Ascending aorta (tissue), 2 donors: ENCODE measurements around the gene SLC28A1. TPM values are rescaled to one million over a fixed set of nuclear protein-coding genes. Genes with fewer than 3 reads are reported as not detected.
"Not testable (repeated sequence)": the region's sequence is repeated elsewhere in the genome, so short reads cannot be mapped to it uniquely, and the experiment has no call there.

Experiments used
- DNase-seq, 2 donors: peaks; one replicate each; pipeline ENCODE4 v3.0.0-alpha.2; 2019; ENCODE audit warnings: low spot score in 2 of 2
- H3K27ac ChIP-seq, 2 donors: fragments of 200-600 bp; sonication (generic); one replicate each; pipeline ENCODE4 v1.5.1; 2016 to 2017; ENCODE audit warnings: mild to moderate bottlenecking in 1 of 2
- H3K27me3 ChIP-seq: fragments of 200-600 bp; sonication (generic); one replicate; pipeline ENCODE4 v1.5.1; 2017
- H3K36me3 ChIP-seq, 2 donors: fragments of 200-600 bp; sonication (generic); one replicate each; pipeline ENCODE4 v1.5.1; 2016
- H3K4me1 ChIP-seq, 2 donors: fragments of 200-600 bp; sonication (generic); one replicate each; pipeline ENCODE4 v1.5.1; 2016 to 2017; ENCODE audit warnings: mild to moderate bottlenecking in 1 of 2
- H3K4me3 ChIP-seq, 2 donors: fragments of 200-600 bp; sonication (generic); one replicate each; pipeline ENCODE4 v1.5.1; 2016 to 2017; ENCODE audit warnings: mild to moderate bottlenecking in 1 of 2
- H3K9me3 ChIP-seq, 2 donors: fragments of 200-600 bp; sonication (generic); one replicate each; pipeline ENCODE4 v1.5.1; 2016
- intact Hi-C: fragments of 100-400 bp; cut with DNase I; formaldehyde crosslinking; loops from one replicate; pipeline ENCODE4 v1.15.1; 2023
- total RNA-seq: library from RNA; depleted of rRNA; stranded (reverse); fragments of >200 nt; gene quantifications from one replicate; pipeline ENCODE4 v1.1.0, GENCODE V29; 2016
- TF ChIP-seq, protein P1 (sequence below), 3 experiments: fragments of 200-600 bp in 2 of 3; fragments of 450-650 bp in 1 of 3; sonication (generic) in 2 of 3; IDR thresholded peaks; one replicate each; pipeline ENCODE4 v1.5.1; 2016 to 2019; ENCODE audit warnings: antibody characterized with exemption in 3 of 3, mild to moderate bottlenecking in 1 of 3, moderate library complexity in 1 of 3

Gene SLC28A1
- total RNA-seq, 1 donor from 2014 or later, result not detected

GRCh38 chr15:84924077-84924731 lies 39.7 kb downstream of the SLC28A1 start:
- no peak overlapping the region for H3K4me3 ChIP-seq
- no peaks in the 10 kb centered on the region for H3K36me3 ChIP-seq
- intact Hi-C loops, result loop anchor here (2.0 kb wide), 2 partner anchors 175 to 265 kb away; partner anchors contain the start of genes NMB and ZNF592
- H3K4me1 ChIP-seq, result peaks cover 3 to 21% of the 10 kb centered on the region in 2 donors
- no peaks in the 10 kb centered on the region for H3K27me3 ChIP-seq
- no peak for DNase-seq
- peak overlapping the region; percentile 46 to 69 for H3K27ac ChIP-seq
- no peaks in the 10 kb centered on the region for H3K9me3 ChIP-seq
- TF ChIP-seq, protein P1, sequence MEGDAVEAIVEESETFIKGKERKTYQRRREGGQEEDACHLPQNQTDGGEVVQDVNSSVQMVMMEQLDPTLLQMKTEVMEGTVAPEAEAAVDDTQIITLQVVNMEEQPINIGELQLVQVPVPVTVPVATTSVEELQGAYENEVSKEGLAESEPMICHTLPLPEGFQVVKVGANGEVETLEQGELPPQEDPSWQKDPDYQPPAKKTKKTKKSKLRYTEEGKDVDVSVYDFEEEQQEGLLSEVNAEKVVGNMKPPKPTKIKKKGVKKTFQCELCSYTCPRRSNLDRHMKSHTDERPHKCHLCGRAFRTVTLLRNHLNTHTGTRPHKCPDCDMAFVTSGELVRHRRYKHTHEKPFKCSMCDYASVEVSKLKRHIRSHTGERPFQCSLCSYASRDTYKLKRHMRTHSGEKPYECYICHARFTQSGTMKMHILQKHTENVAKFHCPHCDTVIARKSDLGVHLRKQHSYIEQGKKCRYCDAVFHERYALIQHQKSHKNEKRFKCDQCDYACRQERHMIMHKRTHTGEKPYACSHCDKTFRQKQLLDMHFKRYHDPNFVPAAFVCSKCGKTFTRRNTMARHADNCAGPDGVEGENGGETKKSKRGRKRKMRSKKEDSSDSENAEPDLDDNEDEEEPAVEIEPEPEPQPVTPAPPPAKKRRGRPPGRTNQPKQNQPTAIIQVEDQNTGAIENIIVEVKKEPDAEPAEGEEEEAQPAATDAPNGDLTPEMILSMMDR (IDR thresholded peaks at IDR 0.05), result no peak

GRCh38 chr15:84924821-84925569 lies 40.5 kb downstream of the SLC28A1 start:
- not testable (repeated sequence) for H3K4me3 ChIP-seq, H3K36me3 ChIP-seq, H3K27me3 ChIP-seq, H3K9me3 ChIP-seq
- peak in 1 of 2 donors; percentile 85 for DNase-seq
- Histone ChIP-seq H3K4me1 (peaks cover 3 to 21% of the 10 kb centered on the region in 2 donors), H3K27ac (peak overlapping the region; percentile 46 to 69)
- intact Hi-C loops, result loop anchor here (2.0 to 5.0 kb wide), 3 partner anchors 83 to 266 kb away; partner anchors contain the start of genes NMB and ZNF592

DNA sequence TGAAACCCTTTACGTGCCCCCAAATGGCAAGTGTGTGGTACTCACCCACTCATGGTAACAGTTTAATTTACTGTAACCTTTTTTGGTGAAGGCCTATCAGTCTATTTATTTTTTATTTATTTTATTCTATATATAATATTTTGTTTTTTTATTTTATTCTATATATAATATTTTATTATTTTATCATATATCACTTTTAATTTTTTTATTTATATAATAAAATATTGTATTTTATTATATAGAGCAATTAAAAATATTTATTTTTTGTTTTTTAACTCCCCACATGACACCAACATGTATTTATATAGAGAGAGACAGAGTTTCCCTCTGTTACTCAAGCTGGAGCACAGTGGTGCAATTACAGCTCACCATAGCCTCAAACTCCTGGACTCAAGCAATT lies 41.4 kb downstream of the SLC28A1 start:
- no peaks in the 10 kb centered on the region for H3K27me3 ChIP-seq
- H3K9me3 ChIP-seq, result no peaks in the 10 kb centered on the region
- no peak overlapping the region for H3K27ac ChIP-seq
- H3K4me3 ChIP-seq, result no peak overlapping the region
- H3K4me1 ChIP-seq, result peaks cover 3 to 21% of the 10 kb centered on the region in 2 donors
- TF ChIP-seq, protein P1 (IDR thresholded peaks at IDR 0.05), result no peak
- DNase-seq, result no peak
- no peaks in the 10 kb centered on the region for H3K36me3 ChIP-seq
- intact Hi-C loops, result loop anchor here (2.0 to 5.0 kb wide), 5 partner anchors 13 to 267 kb away; partner anchors contain the start of genes ALPK3, NMB and ZNF592

DNA sequence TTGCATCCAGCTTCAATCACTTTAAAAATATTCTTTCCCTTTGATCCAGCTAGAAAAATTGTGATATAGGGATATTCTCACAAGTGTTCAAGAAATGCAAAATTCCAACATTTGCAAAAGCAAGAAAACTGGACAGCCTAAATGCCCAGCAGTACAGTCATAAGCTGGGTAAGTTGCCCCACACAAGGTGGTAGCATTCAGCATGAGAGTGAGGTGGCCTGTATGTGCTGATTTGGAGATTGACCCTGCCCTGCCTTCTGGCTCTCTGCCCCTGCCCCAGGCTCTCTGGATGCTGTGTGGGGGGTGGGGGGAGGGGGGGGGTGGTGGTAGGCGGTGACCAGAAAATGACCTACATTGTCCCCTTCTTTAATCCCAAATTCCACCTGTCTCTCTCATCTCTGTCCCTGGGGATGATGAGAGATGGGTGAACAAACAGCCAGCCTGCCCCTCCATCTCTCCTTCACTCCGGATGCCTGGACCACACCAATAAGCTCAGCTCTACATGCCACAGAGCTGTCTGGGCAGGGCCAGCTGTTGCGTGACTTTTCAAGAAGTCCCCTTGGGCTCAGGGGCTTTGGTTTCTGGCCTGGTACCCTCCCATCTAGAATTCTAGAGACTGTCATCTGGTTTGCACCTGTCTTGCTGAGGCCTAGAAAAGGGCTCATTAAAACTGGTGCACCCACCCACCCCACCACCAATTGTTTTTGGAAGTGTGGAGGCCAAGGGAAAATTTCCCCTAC lies 42.2 kb downstream of the SLC28A1 start:
- H3K27ac ChIP-seq, result peak overlapping the region; percentile 86 to 87
- H3K4me3 ChIP-seq, result no peak overlapping the region
- no peak for DNase-seq
- H3K9me3 ChIP-seq, result no peaks in the 10 kb centered on the region
- no peaks in the 10 kb centered on the region for H3K36me3 ChIP-seq
- no peaks in the 10 kb centered on the region for H3K27me3 ChIP-seq
- H3K4me1 ChIP-seq, result peaks cover 3 to 21% of the 10 kb centered on the region in 2 donors
- TF ChIP-seq, protein P1 (IDR thresholded peaks at IDR 0.05), result no peak
- intact Hi-C loops, result loop anchor here (2.0 to 5.0 kb wide), 3 partner anchors 14 to 110 kb away; partner anchors contain the start of gene ALPK3

DNA sequence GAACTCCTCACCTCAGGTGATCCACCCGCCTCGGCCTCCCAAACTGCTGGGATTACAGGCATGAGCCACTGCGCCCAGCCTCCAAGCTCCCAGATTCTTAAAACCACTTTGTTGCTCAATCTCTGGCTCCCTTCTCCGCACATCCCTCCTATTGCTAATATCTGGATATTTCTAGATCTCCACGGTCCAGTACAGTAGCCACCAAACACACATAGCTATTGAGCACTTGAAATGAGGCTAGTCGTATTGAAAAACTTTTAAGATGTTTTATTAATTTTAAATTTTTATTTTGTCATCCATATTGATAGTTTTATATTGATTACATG lies 44.3 kb downstream of the SLC28A1 start:
- H3K36me3 ChIP-seq, result no peaks in the 10 kb centered on the region
- no peak overlapping the region for H3K27ac ChIP-seq
- H3K4me3 ChIP-seq, result no peak overlapping the region
- peaks cover 3 to 21% of the 10 kb centered on the region in 2 donors for H3K4me1 ChIP-seq
- TF ChIP-seq, protein P1 (IDR thresholded peaks at IDR 0.05), result no peak
- H3K27me3 ChIP-seq, result no peaks in the 10 kb centered on the region
- DNase-seq, result no peak
- H3K9me3 ChIP-seq, result no peaks in the 10 kb centered on the region
- intact Hi-C loops, result loop anchor here (1.0 to 5.0 kb wide), 4 partner anchors 65 to 340 kb away; partner anchors contain the start of gene SEC11A
